Measurements from ENCODE around the gene BICDL1. TPM values are rescaled to one million over a fixed set of nuclear protein-coding genes. Genes with fewer than 3 reads are reported as not detected.

The BICDL1 gene
- total RNA-seq, 3 donors from 2014 or later, result 6.7 to 10.6 (median 6.8) TPM

- Histone ChIP-seq H3K36me3 (ENCODE audit: low read depth) (no peaks in the 10 kb centered on the region), H3K9me3 (no peaks in the 10 kb centered on the region)
- peak in 2 of 3 donors; percentile 22 to 48 for DNase-seq
Measured at GRCh38 chr12:120093336-120093591, 104.2 kb downstream of the BICDL1 start.

GRCh38 chr12:120093592-120094355, 104.7 kb downstream of the BICDL1 start:
- H3K4me1 ChIP-seq (ENCODE audit: low read depth), result no peaks in the 10 kb centered on the region
- no peak overlapping the region for H3K4me3 ChIP-seq
- TF ChIP-seq CTCF (IDR thresholded peaks at IDR 0.05), result no peak
- peaks cover 3% of the 10 kb centered on the region for H3K36me3 ChIP-seq (ENCODE audit: low read depth)
- intact Hi-C loops (cut with DNase I, micrococcal nuclease), result no loop called here
- ATAC-seq (no peak), DNase-seq (peak in 1 of 3 donors; percentile 28)
- no peaks in the 10 kb centered on the region for H3K9me3 ChIP-seq

More at GRCh38 chr12:120093336-120093591, 104.2 kb downstream of the BICDL1 start:
- no peak for ATAC-seq
- TF ChIP-seq CTCF (IDR thresholded peaks at IDR 0.05), result no peak
- intact Hi-C loops (cut with DNase I, micrococcal nuclease), result no loop called here
- H3K4me3 ChIP-seq, result no peak overlapping the region
- no peaks in the 10 kb centered on the region for H3K4me1 ChIP-seq (ENCODE audit: low read depth)

GRCh38 chr12:120094485-120094884, 105.4 kb downstream of the BICDL1 start:
- peak in 1 of 3 donors; percentile 39 for DNase-seq
- TF ChIP-seq CTCF (IDR thresholded peaks at IDR 0.05), result no peak
- peaks cover 8% of the 10 kb centered on the region for H3K36me3 ChIP-seq (ENCODE audit: low read depth)

GRCh38 chr12:120095331-120095730, 106.3 kb downstream of the BICDL1 start:
- Histone ChIP-seq H3K4me1 (ENCODE audit: low read depth) (no peaks in the 10 kb centered on the region), H3K4me3 (no peak overlapping the region), H3K9me3 (no peaks in the 10 kb centered on the region), H3K36me3 (ENCODE audit: low read depth) (peaks cover 8% of the 10 kb centered on the region)
- intact Hi-C loops (cut with DNase I, micrococcal nuclease), result no loop called here
- no peak for ATAC-seq
- DNase-seq, result peak in 1 of 3 donors; percentile 42
- TF ChIP-seq CTCF (IDR thresholded peaks at IDR 0.05), result no peak

More at GRCh38 chr12:120094485-120094884, 105.4 kb downstream of the BICDL1 start:
- H3K4me1 ChIP-seq (ENCODE audit: low read depth), result no peaks in the 10 kb centered on the region
- intact Hi-C loops (cut with DNase I, micrococcal nuclease), result no loop called here
- no peak overlapping the region for H3K4me3 ChIP-seq
- H3K9me3 ChIP-seq, result no peaks in the 10 kb centered on the region
- ATAC-seq, result no peak

GRCh38 chr12:120095736-120096135, 106.7 kb downstream of the BICDL1 start:
- ATAC-seq (no peak), DNase-seq (peak in 1 of 3 donors; percentile 27)
- Histone ChIP-seq H3K36me3 (ENCODE audit: low read depth) (peaks cover 8% of the 10 kb centered on the region), H3K4me3 (no peak overlapping the region), H3K9me3 (no peaks in the 10 kb centered on the region), H3K4me1 (ENCODE audit: low read depth) (no peaks in the 10 kb centered on the region)
- intact Hi-C loops (cut with DNase I, micrococcal nuclease), result no loop called here
- no peak for TF ChIP-seq CTCF (IDR thresholded peaks at IDR 0.05)

All from mucosa of descending colon (tissue), 3 donors.